GM18951 (cell line): ENCODE results near the gene SLC25A13.

Experiments
- POLR2A ChIP-seq: IDR thresholded peaks from 4 replicates; pipeline ENCODE4 v1.6.1; 2011; ENCODE audit warnings: mild to moderate bottlenecking; ENCODE audit not compliant: insufficient read length, insufficient read depth; ENCODE audit errors: extremely low read depth
- in situ Hi-C: fragments of 300-500 bp; cut with MboI; formaldehyde crosslinking; loops from one replicate; pipeline ENCODE4 v1.12.0; 2022; ENCODE audit warnings: low sequenced_read_pairs, mixed read lengths, inconsistent platforms; ENCODE audit not compliant: unreplicated experiment

The SLC25A13 gene

DNA sequence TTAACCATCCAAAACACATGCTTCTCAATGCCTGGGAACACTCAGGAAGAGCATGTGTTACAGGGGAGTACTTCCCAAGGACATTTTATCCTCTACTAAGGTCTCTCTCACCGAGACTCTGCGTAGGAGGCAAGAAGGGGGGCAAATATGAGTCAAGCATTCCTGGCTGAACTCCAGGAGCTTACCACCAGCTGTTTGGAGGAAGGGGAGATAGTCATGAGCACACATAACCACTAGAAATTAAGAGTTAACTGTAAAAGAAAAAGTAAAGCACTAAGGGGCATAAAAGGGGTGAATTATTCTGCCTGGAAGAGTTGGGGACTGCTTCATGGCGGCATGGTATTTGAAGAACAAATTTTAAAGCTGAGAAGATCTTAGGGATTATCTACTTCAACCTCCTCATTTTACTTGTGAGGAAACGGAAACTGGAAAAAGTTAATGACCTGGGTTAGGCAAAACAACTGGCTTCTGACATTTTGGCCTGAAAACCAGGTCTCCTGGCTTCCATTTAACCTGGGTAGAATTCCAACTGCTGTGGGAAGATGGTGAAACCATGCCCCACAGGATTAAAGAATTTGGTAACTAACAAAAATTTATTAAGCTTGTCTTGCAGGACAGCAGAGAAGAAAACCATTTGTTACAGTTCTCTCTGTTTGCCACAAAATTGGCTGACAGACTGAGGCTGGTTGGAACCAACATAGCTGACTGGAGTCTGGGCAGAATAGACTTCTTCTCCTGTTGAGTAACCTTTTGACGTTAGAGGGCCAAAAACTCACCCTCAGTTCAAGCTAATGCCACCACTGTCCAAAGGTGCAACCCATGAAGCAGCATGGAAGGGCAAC is 85.5 kb downstream of the SLC25A13 start:
- in situ Hi-C loops, result no loop called here
- no peak for TF ChIP-seq POLR2A

GRCh38 chr7:96235281-96235680 is 86.6 kb downstream of the SLC25A13 start:
- in situ Hi-C loops, result no loop called here
- no peak for TF ChIP-seq POLR2A

DNA sequence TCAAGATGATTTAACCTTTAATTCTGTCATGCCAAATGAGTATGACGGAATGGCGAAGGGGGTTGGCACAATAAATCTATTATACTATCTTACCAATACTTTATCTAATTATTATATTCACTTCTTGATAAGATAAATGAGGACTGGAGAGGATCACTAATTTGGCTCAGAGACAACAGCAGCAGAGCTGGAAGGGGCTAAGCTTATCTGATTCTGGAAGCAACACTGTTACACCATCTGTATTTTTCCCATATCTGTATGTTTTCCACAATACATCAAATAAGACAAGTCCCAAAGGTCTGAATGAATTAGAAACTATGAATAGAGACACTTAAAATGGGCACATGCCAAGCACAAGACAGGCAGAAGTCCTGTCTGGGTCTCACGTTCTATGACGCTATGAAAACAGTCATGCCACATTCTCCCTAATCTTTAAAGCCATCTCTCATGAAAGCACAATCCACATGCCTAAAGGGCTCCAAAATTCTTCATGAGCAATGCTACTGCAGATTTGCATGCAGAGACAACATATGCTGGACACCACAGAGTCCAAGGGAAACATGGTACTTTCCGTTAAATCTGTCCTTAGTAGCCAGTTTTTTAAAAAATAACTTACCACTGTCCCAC is 88.3 kb downstream of the SLC25A13 start:
- in situ Hi-C loops, result no loop called here
- TF ChIP-seq POLR2A, result no peak

- no peak for TF ChIP-seq POLR2A
- in situ Hi-C loops, result no loop called here
These were observed 88.8 kb downstream of the SLC25A13 start for GRCh38 chr7:96233084-96233483.

DNA sequence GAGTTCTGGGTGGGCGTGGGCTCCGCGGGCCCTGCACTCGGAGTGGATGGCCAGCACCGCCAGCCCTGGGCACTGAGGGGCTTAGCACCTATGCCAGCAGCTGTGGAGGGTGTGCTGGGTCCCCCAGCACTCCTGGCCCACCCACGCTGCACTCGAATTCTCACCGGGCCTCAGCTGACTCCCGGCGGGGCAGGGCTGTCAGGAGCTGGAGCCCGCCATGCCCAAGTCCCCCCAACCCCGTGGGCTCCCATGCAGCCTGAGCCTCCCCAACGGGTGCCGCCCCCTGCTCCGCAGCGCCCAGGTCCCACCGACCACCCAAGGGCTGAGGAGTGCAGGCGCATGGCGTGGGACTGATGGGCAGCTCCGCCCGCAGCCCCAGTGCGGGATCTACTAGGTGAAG is 93.1 kb downstream of the SLC25A13 start:
- in situ Hi-C loops, result no loop called here
- no peak for TF ChIP-seq POLR2A

- TF ChIP-seq POLR2A, result no peak
These were observed 96.6 kb downstream of the SLC25A13 start for GRCh38 chr7:96225251-96225650.

DNA sequence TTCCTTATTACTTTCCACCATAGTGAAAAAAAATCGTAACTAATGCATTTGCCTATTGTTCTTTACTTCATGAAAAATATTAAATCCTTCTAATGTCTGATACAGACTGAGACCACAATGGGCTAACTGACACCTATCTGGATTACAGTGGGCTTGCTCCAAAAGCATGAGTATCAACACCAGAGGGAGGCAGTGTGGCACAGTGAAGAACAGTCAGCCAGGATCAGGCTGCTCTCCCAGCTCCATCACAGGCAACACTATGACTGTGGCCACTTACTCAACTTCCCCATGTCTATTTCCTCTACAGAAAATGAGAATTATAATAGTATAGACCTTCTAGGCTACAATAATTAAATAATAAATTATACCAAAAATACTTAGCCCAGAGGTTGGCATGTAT is 97.2 kb downstream of the SLC25A13 start:
- TF ChIP-seq POLR2A, result no peak
- in situ Hi-C loops, result no loop called here

More at GRCh38 chr7:96225251-96225650, 96.6 kb downstream of the SLC25A13 start:
- in situ Hi-C loops, result no loop called here

GRCh38 chr7:96224073-96224472 is 97.8 kb downstream of the SLC25A13 start:
- no peak for TF ChIP-seq POLR2A
- in situ Hi-C loops, result no loop called here

DNA sequence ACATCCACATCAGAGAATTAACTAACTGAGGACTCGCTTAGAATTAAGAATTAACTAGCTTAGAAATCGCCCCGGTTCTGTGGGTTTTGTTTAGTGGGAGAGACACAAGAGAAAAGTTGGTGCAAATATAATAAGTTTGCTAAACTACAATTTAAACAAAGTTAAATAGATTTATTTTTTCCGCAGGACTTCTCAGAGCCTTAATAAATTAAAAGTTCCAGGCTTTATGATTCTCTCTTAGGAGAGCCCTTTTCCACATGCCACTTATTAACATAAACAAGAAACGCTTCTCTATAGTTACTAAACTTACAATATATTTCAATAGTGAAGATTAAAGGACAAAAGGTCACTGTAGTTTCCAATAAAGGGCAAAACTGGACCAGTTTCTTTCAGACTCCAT is 100.0 kb downstream of the SLC25A13 start:
- in situ Hi-C loops, result no loop called here
- no peak for TF ChIP-seq POLR2A

DNA sequence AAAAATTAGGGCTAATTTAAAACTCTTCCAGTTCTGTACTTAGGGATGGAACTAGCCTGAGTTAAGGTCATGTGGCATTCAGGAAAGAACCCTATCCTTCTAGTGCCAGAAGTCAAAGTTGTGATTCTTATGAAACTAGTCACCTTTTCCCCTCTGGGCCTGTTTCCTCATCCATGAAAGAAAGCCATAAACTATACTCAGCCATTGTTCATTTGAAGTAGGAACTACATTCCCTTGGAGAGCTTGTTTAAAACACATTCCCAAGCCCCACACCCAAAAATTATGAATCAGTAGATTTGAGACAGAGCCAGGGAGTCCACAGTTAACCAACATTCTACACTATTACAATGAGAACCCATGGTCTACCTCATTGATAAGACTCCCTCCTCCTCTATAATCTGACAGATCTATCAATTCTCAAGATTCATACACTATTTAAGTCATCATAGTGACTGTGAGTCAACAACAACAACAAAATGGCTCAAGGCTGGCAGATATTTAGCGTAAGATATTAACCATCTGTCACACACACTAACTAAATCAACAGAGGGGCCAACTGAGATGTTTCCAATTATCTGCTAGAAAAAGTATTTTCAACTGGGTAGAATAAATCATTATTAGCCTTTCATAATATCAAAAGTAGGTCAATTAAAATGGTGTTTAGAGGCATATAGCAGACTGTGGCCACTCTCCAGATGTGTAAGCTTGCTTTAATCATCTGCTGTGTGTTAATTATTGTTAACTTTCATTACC is 102.3 kb downstream of the SLC25A13 start:
- in situ Hi-C loops, result no loop called here

DNA sequence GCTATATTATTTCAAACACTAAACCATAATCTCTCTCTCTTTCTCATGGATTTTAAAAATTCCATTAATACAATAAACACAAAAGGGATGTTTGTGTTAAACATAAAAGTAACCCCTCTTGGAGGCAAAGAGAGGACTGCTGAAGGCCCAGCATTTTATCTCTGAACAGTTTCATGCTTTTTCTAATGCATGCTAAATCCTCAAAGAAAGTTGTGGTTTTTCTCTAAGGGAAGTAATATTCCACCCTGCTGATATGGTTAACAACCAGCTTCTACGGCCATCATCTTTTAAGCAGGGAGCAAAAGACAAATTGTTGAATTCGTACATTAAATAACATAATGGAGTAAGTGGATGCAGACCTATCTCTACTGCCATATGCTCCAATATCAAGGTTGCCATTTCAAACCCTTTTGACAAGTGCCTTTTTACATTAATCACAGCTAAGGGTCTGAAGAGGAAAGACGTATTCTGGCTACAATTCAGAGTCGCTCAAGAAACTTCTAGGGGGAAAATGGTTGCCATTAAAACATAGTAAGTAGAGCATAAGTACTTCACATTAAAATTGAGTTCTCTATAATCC is 103.1 kb downstream of the SLC25A13 start:
- in situ Hi-C loops, result no loop called here
- no peak for TF ChIP-seq POLR2A

More for the DNA sequence above, 102.3 kb downstream of the SLC25A13 start:
- no peak for TF ChIP-seq POLR2A

DNA sequence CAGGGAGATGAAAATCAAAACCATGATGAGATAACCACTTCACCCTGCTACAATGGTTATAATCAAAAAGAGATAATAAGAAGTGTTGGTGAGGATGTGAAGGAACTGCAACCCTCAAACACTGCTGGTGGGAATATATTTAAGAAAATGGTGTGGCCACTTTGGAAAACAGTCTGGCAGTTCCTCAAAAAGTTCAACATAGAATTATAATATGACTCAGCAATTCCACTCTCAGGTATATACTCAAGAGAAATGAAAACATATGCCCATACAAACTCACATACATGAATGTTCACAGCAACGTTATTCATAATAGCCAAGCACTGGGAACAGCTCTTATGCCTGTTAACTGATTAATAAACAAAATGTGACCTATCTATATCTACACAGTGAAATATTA is 104.8 kb downstream of the SLC25A13 start:
- TF ChIP-seq POLR2A, result no peak
- in situ Hi-C loops, result no loop called here

GRCh38 chr7:96216373-96216772 is 105.5 kb downstream of the SLC25A13 start:
- in situ Hi-C loops, result no loop called here
- no peak for TF ChIP-seq POLR2A
